SK-N-SH treated with all-trans-retinoic acid at 6 μM for 48 hours (cell line): Measurements from ENCODE around the gene MRTFA.

Experiments
- ARNTL ChIP-seq: fragments of 450-650 bp; formaldehyde crosslinking; IDR thresholded peaks from 2 replicates; pipeline ENCODE4 v1.5.0; 2020; ENCODE audit warnings: low read depth, mild to moderate bottlenecking, moderate library complexity, borderline replicate concordance
- CREB5 ChIP-seq: fragments of 250-450 bp; sonication (Bioruptor Pico); IDR thresholded peaks from 2 replicates; pipeline ENCODE4 v1.5.1; 2020; ENCODE audit warnings: low read depth, mild to moderate bottlenecking, moderate library complexity
- GLIS3 ChIP-seq: fragments of 250-450 bp; sonication (Bioruptor Pico); IDR thresholded peaks from 2 replicates; pipeline ENCODE4 v1.5.0; 2020; ENCODE audit warnings: mild to moderate bottlenecking, moderate library complexity
- ISL1 ChIP-seq: fragments of 250-450 bp; sonication (Bioruptor Pico); IDR thresholded peaks from 2 replicates; pipeline ENCODE4 v2.1.2; 2022; ENCODE audit warnings: mild to moderate bottlenecking, moderate library complexity
- OSR1 ChIP-seq: fragments of 250-450 bp; sonication (Bioruptor Pico); IDR thresholded peaks from 2 replicates; pipeline ENCODE4 v1.8.0; 2022; ENCODE audit warnings: moderate library complexity, mild to moderate bottlenecking, inconsistent platforms
- PATZ1 ChIP-seq: fragments of 250-450 bp; sonication (Bioruptor Pico); IDR thresholded peaks from 2 replicates; pipeline ENCODE4 v1.8.0; 2020; ENCODE audit warnings: mild to moderate bottlenecking, moderate library complexity, borderline replicate concordance
- POU6F1 ChIP-seq: fragments of 250-450 bp; sonication (Bioruptor Pico); IDR thresholded peaks from 2 replicates; pipeline ENCODE4 v1.8.0; 2021; ENCODE audit warnings: low read depth, mild to moderate bottlenecking, moderate library complexity, borderline replicate concordance
- PPARA ChIP-seq: fragments of 250-450 bp; sonication (Bioruptor Pico); IDR thresholded peaks from 2 replicates; pipeline ENCODE4 v1.5.0; 2020; ENCODE audit warnings: mild to moderate bottlenecking, borderline replicate concordance
- RARB ChIP-seq: fragments of 250-450 bp; sonication (Bioruptor Pico); IDR thresholded peaks from 2 replicates; pipeline ENCODE4 v1.8.0; 2021; ENCODE audit warnings: mild to moderate bottlenecking, moderate library complexity
- SNAI2 ChIP-seq: fragments of 250-450 bp; sonication (Bioruptor Pico); IDR thresholded peaks from 2 replicates; pipeline ENCODE4 v1.5.0; 2020; ENCODE audit warnings: mild to moderate bottlenecking, moderate library complexity
- ZFP3 ChIP-seq: fragments of 250-450 bp; sonication (Bioruptor Pico); IDR thresholded peaks from 2 replicates; pipeline ENCODE4 v1.5.0; 2020; ENCODE audit warnings: mild to moderate bottlenecking, moderate library complexity
- ZNF565 ChIP-seq: fragments of 450-650 bp; formaldehyde crosslinking; conservative IDR thresholded peaks from 2 replicates; pipeline ENCODE4 v1.5.0; 2020; ENCODE audit warnings: low read depth, mild to moderate bottlenecking, moderate library complexity
- ZNF70 ChIP-seq: fragments of 450-650 bp; formaldehyde crosslinking; IDR thresholded peaks from 2 replicates; pipeline ENCODE4 v1.5.0; 2020; ENCODE audit warnings: mild to moderate bottlenecking, moderate library complexity
- ZNF8 ChIP-seq: fragments of 450-650 bp; formaldehyde crosslinking; IDR thresholded peaks from 2 replicates; pipeline ENCODE4 v1.5.0; 2020; ENCODE audit warnings: mild to moderate bottlenecking, moderate library complexity

- no peak for TF ChIP-seq ZNF70
- TF ChIP-seq ZNF565 (CRISPR knock-in tag): no peak
- TF ChIP-seq ISL1 (CRISPR knock-in tag): no peak
- no peak for TF ChIP-seq PATZ1 (CRISPR knock-in tag)
- TF ChIP-seq ZNF8 (CRISPR knock-in tag): no peak
- TF ChIP-seq GLIS3 (CRISPR knock-in tag): no peak
- TF ChIP-seq RARB (CRISPR knock-in tag): no peak
- no peak for TF ChIP-seq ZFP3 (CRISPR knock-in tag)
- no peak for TF ChIP-seq ARNTL
- no peak for TF ChIP-seq OSR1
- no peak for TF ChIP-seq POU6F1
- no peak for TF ChIP-seq CREB5
- TF ChIP-seq SNAI2: no peak
- no peak for TF ChIP-seq PPARA (CRISPR knock-in tag)
Observed at GRCh38 chr22:40637183-40638150, 948 bp upstream of the MRTFA start.
